NCI-H187 treated with DMSO at 0.1 percent for 48 hours (cell line): ENCODE measurements around the gene MEIS2.

Experiments used
- DNase-seq: peaks from one replicate; lab custom pipeline; 2025; lab: John Stamatoyannopoulos, UW

The MEIS2 gene

GRCh38 chr15:36961956-36962355 lies 138.4 kb downstream of the MEIS2 start:
- no peak for DNase-seq

GRCh38 chr15:36960947-36961227 lies 139.5 kb downstream of the MEIS2 start:
- no peak for DNase-seq

- no peak for DNase-seq
Observed at GRCh38 chr15:36960179-36960946, 140.0 kb downstream of the MEIS2 start.

GRCh38 chr15:36959746-36960145 lies 140.6 kb downstream of the MEIS2 start:
- no peak for DNase-seq

GRCh38 chr15:36958606-36959005 lies 141.7 kb downstream of the MEIS2 start:
- no peak for DNase-seq

DNA sequence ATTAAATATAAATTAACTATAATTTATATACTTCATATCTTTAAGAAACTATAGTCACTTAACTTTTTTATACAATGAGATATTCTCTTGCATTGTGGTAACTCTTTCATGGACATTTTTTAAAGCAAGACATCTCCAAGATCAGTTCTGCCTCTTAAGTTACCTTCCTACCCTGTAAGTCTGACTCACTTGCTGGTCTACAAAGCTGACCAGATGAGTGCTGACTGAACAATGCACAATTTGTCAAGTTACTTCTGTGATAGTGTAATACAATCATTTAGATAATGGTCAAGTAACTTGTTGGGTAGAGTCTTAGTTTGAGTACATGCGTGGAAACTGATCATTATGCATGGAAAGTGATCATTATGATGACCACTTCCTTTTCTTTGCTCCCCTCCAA lies 145.9 kb downstream of the MEIS2 start:
- DNase-seq: no peak

DNA sequence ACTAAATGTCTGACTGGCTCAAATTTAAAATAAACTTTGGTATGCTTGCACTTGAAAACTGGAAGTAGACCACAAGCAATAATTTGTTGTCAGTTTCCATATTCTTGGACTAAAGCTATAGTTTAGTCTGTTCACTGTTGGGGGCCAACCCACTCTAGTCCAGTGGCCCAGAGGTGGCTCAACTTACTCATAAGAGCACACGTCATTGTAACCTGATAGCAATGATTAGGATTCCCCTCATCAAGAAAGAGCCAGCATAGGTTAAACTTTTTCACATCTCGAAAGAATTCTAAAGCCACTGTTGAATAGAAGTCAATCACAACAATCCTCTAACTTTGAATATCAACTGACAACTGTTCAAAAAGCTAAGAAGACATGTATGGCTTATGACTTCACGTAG lies 147.0 kb downstream of the MEIS2 start:
- no peak for DNase-seq

- DNase-seq: peak; percentile 20
Observed at GRCh38 chr15:36951731-36952247, 148.6 kb downstream of the MEIS2 start.

DNA sequence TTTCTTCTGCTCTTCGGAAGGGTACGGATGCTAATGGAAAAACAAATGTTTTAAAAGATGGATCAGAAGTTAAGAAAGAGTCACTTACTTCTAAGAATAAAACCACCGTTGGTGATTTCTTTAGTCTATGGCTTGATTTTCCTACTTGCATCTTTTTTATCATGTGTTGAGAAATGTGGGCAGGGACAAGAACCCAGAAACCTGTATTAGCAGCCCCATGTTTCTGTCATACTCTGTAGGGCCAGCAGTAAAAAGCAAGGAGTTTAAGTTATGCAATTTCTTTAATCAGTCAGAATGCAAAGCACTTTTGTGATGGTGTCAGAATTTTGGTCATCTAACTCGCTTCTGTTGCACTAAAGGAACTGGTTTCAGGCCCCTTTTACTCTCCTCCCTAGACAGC lies 150.0 kb downstream of the MEIS2 start:
- DNase-seq: no peak

- no peak for DNase-seq
Observed at GRCh38 chr15:36948982-36949381, 151.4 kb downstream of the MEIS2 start.

GRCh38 chr15:36947035-36947719 lies 153.2 kb downstream of the MEIS2 start:
- no peak for DNase-seq

DNA sequence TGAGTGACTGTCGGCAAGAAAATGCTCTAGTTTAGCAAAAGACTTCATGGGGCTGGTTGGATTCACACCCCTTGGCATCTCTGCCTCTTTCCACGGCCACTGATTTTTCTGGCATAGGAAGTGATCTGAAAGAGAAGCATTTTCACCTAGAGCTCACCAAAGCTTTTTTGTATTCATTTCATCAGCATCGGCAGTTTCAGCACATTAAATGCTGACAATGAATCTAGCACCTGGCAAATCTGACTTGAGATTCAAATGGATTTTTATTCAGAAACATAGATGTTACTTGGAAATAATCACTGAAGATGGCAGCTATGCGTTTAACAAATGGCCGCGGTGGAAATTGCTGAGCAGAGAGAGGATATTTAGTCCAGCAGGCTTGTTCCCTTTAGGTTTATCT lies 155.9 kb downstream of the MEIS2 start:
- no peak for DNase-seq

GRCh38 chr15:36943508-36944361 lies 156.6 kb downstream of the MEIS2 start:
- DNase-seq: no peak

DNA sequence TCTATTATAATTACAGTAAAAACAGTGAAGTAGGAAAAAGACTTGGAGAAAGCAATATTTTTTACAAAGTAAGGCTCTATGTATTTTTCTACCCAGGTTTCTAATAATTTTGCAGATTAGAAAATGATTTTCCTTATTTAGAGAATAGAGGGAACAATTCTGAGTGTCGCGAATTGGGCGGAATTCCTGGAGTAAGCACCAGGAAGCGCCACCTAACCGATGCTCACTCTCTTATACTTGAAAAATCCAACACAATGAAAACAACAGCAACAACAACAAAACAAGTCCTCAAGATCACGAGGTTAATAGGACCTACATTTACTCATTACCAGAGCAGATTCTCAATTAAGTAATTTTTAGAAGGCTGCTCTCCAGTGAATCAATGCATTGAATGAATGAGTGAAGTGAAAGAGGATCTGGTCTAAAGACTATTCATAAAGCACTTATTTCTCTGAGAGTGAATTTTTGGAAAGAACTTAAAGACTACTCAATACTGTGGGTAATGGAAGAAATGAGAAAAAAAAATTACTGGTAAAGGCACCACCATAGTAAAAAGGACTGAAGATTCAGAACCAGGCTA lies 158.0 kb downstream of the MEIS2 start:
- no peak for DNase-seq

DNA sequence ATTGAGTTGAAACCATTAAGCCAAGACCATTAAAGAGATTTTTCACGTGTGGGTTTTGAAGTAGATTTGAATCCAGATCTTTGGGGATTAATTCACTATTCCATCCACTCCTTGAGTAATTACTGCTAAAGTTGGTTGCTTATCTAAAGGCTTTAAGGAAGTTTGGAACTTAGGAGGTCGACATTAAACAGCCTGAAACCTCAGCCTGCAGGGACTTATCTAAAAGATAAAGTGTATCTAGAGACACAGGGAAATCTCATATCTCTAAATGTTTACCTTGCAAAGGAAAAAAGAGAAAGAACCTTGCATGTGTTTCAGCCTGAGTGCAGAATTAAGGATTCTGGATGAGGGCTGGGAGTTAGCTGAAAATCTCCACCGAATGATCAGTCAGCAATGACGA lies 158.6 kb downstream of the MEIS2 start:
- DNase-seq: no peak

GRCh38 chr15:36940636-36941260 lies 159.6 kb downstream of the MEIS2 start:
- no peak for DNase-seq

GRCh38 chr15:36940219-36940618 lies 160.1 kb downstream of the MEIS2 start:
- no peak for DNase-seq

- no peak for DNase-seq
Observed at GRCh38 chr15:36938764-36939163, 161.6 kb downstream of the MEIS2 start.

DNA sequence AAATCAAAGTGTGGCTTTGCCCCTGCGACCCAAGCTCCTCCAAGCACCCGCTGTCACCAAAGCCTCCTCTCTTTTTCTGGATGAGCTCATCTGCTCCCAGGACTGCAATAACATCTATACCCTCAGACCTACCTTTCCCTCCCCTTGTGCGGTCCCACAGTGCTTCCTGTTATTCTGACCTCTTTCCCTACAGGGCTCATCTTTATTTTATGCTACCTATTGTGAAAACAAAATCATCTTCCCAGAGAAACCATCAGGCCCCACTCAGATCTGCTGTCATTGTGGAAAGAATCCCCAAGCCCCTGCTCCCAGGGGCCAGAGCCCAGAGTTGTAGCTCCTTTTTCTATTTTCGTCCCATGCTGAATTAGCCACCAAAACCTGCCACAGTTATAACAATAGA lies 162.2 kb downstream of the MEIS2 start:
- no peak for DNase-seq

GRCh38 chr15:36936613-36937012 lies 163.7 kb downstream of the MEIS2 start:
- DNase-seq: no peak

DNA sequence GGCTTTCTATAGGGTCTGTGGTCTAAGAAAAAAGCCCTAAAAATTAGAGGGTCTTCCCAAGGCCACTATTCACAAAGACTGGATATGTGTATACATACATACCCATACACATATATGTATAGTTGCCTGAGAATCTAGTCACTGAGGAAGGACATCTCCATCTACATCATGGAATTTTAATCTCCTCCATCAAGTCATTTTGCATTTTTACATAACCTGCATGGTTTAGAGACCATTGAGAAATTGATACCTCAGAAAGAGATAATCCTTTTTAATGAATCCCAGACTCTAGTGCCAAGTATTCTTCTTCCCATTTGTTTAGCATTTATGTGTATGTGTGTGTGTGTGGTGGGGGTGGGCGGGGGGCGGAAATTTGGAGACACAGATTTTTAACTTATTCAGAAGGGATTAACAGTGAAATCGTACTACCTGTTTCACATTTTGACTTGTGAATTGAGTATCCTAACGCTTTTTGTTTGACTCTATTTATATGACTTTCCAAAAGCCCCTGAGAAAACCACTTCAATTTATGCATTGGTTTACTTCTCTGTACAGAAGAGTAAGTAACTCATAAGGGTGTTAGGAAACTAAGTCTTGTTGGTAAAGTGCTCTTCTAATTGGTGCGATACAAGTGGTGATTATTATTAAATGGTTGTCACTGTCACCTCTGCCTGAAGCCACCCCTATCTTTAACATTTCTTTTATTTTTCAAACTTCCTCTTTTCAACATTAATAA lies 166.9 kb downstream of the MEIS2 start:
- DNase-seq: no peak
